HG03442 (cell line): ENCODE data around the gene CTCF.
"Not testable (repeated sequence)": the region's sequence is repeated elsewhere in the genome, so short reads cannot be mapped to it uniquely, and the experiment has no call there.

Source experiments
- ATAC-seq: cut with Tn5 transposase; IDR thresholded peaks from one replicate; pipeline ENCODE4 v1.9.1; 2021; ENCODE audit warnings: mild to moderate bottlenecking, moderate library complexity; ENCODE audit not compliant: unreplicated experiment

Gene CTCF, protein sequence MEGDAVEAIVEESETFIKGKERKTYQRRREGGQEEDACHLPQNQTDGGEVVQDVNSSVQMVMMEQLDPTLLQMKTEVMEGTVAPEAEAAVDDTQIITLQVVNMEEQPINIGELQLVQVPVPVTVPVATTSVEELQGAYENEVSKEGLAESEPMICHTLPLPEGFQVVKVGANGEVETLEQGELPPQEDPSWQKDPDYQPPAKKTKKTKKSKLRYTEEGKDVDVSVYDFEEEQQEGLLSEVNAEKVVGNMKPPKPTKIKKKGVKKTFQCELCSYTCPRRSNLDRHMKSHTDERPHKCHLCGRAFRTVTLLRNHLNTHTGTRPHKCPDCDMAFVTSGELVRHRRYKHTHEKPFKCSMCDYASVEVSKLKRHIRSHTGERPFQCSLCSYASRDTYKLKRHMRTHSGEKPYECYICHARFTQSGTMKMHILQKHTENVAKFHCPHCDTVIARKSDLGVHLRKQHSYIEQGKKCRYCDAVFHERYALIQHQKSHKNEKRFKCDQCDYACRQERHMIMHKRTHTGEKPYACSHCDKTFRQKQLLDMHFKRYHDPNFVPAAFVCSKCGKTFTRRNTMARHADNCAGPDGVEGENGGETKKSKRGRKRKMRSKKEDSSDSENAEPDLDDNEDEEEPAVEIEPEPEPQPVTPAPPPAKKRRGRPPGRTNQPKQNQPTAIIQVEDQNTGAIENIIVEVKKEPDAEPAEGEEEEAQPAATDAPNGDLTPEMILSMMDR

DNA sequence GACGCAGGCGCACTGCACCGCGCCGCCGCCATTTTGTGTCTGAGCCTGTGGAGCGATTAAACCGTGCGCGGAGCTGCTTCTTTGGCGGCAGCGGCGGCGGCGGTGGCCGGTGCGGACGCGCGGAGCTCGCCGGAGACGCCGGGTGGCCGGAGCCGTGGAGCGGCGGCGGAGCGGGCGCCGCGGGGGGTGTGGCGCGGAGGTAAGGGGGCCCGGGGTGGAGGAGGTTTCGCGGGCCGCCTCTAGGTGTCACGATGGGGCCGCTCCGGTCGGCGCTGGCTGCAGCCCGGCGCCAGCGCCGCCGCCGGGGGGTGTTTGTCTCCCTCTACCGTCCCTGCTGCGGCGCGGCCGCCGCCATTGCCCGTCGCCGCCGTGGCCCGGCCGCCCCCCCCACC, at the start of gene CTCF:
Gene CTCF (plus strand): TSS at position 1 of the 392 bp plus-strand sequence. CDS start 48,307 bp downstream, outside the sequence.
- peak; percentile 45 for ATAC-seq

DNA sequence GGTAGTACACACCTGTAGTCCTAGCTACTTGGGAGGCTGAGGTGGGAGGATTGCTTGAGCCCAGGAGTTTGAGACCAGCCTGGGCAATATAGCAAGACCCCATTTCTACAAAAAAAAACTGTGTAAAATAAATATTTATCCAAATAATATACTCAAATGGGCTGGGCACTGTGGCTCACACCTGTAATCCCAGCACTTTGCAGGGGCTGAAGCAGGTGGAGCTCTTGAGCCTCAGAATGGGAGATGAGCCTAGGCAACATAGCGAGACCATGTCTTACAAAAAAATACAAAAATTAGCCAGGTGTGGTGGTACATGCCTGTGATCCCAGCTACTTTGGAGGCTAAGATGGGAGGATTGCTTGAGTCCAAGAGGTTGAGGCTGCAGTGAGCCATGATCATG, 48.4 kb upstream of the CTCF start:
- not testable (repeated sequence) for ATAC-seq

DNA sequence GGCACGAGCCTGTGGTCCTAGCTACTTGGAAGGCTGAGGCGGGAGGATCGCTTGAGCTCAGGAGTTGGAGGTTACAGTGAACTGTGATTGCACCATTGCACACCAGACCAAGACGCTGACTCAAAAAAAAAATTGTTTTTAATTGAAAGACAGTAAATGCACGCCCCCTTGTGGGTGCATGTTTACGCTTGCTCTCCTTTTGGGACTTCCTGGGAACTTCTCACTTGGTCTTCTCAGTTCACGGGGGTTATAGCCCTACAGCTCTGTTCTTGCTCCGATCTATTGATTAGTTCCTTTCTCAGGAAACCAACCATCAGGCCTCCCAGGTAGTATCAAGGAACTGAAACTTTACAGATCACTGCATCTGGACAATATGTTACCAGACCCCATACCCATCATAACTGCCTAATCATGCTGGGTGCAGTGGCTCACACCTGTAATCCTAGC, 47.9 kb upstream of the CTCF start:
- ATAC-seq: no peak

DNA sequence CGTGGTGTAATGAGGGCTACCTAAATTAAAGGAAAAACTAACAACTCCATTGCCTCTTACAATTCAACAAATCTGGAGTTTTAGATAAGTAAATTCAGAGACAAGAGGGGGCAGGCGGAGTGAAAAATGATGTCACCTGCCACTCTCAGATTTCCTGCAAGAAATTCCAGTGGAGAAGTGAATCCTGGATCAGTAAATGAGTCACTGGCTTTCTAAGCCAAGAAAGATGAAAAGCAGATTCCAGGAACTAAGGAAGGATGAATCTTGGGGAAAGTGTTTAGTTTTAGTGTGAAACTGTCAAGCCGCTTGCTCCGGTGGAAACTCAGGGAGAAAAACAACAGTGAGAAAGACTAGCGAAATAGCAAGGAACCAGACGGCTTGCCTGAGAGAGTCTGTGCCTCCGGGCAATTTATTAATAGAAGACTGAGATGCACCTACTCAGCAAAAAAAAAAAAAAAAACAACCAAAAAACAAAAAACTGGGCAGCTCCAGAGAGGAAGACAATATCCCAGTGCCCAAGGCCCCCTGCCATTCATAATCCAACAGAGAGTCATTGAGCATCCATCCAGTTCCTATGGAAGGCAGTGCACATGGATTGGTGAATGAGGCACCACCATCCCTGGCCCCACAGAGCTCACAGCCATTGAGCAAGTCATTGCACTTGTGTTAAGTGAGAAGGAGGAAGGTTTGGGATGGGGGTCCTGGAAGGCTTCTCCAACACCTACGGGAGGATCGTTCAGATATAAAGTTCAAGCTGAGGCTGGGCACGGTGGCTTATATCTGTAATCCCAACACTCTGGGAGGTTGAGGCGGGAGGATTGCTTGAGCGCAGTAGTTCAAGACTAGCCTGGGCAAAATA, 45.8 kb upstream of the CTCF start:
- ATAC-seq: no peak

DNA sequence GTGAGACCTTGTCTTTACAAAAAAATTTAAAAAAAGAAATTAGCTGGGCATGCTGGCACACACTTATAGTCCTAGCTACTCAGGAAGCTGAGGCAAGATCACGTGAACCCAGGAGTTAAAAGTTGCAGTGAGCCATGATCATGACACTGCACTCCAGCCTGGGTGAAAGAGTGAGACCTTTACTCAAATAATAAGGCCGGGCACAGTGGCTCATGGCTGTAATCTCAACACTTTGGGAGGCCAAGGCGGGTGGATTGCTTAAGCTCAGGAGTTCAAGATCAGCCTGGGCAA, 45.2 kb upstream of the CTCF start:
- ATAC-seq: no peak

DNA sequence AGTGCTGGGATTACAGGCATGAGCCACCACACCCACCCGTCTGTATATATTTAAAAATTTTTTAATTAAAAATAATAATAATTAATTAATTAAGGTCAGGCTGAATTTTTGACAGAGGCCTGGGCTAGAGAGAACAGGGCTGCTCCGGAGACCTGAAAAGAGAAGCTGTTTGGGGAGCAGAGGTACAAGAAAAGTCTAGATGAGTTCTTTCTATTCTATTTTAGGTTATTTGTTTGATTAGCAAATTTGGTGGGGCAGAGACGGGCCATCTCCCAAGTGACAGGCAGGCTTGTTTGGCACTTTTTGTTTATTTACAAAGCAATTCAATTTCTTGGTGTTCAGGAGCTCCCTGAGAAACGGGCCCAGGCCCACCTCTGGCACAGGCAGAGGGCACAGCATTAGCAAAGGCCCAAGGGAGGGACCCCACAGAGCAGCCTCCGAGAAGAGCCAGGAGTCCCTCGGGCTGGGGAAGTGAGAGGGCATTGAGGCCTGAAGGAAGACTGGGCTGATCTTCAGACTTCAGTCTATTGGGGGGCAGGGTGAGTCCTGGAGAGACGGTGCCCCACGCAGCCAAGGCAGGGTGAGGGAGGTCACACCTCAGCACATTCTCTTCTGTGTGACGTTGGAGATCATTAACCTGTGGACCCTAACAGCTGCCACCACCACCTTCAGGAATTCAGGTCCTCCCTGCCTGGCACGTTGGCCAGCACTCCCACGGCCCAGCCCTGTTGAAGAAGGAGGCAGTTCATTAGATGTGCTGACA, 44.5 kb upstream of the CTCF start:
- ATAC-seq: peak; percentile 32

DNA sequence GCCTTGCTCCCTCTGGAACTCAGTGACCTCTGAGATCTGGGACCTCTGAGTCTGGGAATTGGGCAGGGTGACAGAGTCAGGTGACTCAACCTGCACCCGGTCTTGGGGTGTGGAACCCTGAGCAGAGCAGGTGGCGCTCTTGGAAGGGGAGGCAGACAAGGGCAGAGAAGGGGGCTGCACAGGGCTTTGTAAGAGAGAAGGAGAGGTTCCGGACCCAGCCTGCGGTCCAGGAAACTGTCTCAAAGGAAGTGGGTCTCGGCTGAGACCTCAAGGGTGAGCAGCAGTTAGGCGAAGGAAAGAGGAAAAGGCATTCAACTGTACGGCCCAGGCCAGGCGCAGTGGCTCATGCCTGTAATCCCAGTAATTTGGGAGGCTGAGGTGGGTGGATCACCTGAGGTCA, 43.6 kb upstream of the CTCF start:
- no peak for ATAC-seq

DNA sequence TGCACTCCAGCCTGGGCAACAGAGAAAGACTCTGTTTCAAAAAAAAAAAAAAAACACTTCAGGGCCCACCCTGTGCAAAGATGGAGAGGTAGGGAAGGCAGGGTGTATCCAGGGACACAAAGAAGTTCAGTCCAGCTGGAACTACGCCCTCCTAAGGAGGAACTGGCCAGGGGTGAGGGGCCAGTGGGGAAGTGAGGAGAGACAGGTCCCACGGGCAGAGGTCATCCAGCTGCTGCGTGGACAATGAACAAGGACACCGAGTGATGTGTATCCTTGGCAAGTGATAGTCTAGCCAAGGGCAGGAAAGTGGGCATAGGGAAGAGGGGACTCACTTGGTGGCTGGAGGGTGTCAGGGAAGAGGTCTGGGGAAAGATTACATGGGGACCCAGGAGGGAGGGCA, 43.1 kb upstream of the CTCF start:
- no peak for ATAC-seq

DNA sequence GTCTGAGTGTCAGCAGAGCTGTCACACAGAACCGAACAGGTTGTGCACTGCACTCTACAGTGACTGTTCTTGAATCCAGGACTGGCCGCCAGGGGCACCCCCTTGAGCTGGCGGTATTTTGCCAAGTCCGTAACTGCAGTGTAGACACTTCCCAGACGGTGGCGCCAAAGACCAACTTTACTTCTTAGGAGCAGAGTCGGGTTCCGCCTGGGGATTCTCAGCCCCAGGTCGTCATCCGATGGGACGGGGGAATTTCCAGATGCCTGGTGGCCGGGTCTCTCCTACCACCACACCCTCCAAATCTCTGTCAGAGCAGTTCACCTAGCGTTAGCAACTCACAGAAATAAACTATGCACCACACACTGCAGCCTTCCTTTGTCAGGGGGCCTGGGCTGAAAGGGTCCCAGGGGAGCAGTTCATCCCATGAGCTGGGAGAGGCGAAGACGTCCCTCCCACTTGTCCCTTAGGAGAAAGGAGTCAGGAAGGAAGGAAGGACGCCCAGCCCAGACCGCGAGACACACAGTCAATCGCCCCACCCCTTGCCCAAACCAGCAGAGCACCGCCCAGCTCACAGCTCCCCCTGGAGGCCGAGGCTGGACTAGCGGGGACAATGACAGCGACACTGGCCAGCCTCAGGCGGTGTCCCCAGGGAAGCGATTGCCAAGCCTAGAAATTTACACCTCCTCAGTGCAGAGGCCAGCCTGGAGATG, 41.1 kb upstream of the CTCF start:
- peak; percentile 67 for ATAC-seq

- no peak for ATAC-seq
Measured at GRCh38 chr16:67525176-67525860, 37.0 kb upstream of the CTCF start.

GRCh38 chr16:67526149-67526791, 36.1 kb upstream of the CTCF start:
- no peak for ATAC-seq

DNA sequence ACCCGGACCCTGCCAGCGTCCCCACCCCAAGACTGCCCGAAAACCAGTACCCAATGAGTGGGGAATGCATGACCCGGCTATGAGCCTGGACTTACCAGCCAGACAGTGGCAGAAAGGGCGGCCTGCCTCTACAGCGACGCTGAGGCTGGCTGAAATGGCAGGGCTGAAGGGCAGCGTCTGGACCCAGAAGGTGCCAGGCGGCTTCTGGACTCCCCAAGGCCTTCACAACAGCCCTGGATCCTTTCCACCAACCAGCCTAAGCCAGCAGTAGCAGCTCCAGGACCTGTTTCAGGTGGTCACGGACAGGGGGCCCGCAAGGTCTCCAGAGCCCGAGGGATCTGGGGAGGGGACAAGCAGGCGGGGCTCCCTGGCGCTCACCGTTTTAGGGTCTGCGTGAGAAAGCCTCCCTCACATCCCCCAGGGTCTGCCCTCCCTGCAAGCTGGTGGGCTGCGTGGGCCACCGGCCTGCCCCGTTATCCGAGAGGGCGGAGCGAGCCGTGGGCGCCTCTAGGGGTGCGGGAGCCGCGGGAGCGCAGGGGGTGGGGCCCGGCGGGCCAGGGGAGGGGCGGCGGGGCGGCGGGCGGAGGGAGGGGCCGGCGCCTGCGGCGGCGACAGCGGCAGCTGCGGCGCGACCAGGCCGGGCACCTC, 34.0 kb upstream of the CTCF start, which contains the start of gene RIPOR1:
Gene RIPOR1 (plus strand): TSS at position 608 of the 648 bp plus-strand sequence. CDS start 9,618 bp downstream, outside the sequence.
- ATAC-seq: no peak

DNA sequence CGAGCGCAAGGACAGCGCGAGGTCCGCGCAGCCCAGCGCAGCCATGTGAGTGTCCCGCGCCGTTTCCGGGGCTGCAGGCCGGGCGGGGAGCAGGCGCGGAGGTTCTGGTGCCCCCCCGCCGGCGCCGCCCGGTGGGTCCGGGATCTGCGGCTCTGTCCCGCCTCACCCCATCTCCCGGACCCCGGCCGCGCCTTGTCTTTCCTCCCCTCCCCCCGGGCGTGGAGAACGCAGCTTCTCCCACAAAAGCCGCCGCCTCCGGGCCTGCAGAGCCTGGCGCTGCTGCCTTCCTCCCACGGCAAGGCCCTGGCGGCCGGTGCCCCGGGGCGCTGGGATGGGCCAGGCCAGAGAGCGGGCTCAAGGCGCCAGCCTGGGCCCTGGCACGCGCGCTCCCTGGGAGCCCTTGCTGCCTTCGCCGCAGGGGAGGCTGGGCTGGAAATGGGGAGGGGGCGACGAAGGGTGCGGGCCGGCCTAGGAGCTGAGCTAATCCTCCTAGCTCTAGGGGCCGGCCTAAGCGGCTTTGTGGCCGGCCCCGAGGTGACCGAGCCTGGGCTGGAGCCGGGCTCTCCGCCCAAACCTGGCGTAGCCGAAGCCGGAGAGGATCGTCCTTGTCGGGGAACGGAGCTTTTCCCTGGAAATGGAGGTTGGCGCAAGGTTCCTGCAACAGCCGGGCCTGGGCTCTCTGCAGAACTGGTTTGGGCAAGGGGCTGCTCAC, 33.3 kb upstream of the CTCF start:
- ATAC-seq: no peak

GRCh38 chr16:67529582-67530012, 32.7 kb upstream of the CTCF start:
- ATAC-seq: no peak

DNA sequence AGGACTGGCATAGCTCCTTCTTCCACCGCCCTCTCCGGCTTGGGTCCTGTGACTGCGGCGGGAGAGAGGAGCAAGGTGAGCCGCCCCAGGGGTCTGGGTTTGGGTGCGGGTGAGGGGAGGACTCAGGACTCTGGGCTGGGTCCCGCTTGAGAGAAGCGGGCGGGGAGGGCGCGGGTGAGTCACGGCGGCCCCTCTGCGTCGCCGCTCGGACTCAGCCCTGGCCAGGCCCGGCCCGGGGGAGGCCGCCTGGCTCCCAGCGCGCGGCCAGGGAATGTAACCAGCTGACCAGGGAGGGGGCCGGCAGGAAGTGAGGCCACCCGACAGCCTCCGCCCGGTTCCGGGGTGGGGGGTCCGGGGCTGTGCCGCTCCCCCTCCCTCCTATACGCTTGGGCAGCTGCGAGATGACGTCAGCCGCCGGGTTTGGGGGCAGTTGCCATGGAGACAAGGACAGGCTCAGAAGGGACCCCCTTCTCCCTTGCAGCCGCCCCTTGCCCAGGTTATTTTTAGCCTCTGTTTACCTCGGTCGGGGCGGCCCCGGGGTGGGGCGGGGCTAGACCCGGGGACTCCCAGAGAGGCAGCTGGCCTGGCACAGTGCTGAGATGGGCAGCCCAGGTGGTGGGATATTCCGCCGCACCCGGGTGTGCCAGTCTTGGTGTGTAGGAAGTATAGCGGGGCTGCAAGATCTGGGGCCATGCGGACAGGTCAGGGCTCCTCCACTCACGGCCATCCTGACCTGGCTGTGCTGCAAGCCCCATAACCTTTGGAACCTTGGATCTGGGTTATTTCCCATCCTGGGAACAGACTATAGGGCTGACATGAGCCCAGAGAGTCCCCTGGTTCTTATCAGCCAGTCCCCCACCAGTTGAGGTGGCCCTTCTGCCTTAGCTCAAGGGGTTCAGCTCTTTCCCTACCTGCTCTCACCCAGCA, 32.0 kb upstream of the CTCF start:
- ATAC-seq: no peak

DNA sequence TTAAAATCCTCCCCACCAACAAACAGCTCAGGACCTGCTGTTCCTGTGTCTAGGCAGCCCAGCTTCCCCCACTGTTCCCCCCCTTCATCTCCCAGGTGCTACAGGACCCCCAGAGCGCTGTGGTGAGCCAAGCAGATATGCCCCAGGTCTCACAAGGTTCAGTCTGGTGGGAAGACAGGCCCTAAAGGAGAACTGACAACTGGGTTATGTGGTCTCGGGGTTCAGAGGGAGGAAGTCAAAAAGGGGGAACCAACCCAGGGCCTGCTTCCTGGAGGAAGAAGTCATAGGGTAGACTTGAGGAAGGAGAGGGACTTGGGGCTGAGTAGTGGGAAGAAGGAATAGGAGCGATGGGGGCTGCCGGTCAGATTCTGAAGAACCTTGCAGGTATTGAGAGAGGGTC, 31.1 kb upstream of the CTCF start:
- ATAC-seq: no peak
